ENCODE measurements around the gene MCF2L2. TPM values are rescaled to one million over a fixed set of nuclear protein-coding genes. Genes with fewer than 3 reads are reported as not detected.

The MCF2L2 gene, protein sequence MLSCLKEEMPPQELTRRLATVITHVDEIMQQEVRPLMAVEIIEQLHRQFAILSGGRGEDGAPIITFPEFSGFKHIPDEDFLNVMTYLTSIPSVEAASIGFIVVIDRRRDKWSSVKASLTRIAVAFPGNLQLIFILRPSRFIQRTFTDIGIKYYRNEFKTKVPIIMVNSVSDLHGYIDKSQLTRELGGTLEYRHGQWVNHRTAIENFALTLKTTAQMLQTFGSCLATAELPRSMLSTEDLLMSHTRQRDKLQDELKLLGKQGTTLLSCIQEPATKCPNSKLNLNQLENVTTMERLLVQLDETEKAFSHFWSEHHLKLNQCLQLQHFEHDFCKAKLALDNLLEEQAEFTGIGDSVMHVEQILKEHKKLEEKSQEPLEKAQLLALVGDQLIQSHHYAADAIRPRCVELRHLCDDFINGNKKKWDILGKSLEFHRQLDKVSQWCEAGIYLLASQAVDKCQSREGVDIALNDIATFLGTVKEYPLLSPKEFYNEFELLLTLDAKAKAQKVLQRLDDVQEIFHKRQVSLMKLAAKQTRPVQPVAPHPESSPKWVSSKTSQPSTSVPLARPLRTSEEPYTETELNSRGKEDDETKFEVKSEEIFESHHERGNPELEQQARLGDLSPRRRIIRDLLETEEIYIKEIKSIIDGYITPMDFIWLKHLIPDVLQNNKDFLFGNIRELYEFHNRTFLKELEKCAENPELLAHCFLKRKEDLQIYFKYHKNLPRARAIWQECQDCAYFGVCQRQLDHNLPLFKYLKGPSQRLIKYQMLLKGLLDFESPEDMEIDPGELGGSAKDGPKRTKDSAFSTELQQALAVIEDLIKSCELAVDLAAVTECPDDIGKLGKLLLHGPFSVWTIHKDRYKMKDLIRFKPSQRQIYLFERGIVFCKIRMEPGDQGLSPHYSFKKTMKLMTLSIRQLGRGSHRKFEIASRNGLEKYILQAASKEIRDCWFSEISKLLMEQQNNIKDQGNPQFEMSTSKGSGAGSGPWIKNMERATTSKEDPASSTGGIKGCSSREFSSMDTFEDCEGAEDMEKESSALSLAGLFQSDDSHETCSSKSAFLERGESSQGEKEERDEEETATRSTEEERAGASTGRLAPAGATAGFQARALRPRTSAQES
- total RNA-seq (0.99 and 1.1 TPM in 2 replicates), polyA plus RNA-seq (0.15 and 0.41 TPM in 2 replicates), polyA minus RNA-seq (0.25 and 0.85 TPM in 2 replicates), Bru-seq, nascent RNA (percentile 31 among the genes with signal in this experiment), BruChase-seq, experiment 1, labeled RNA remaining after a 6-hour chase (percentile 20 among the genes with signal in this experiment), BruChase-seq, experiment 2, labeled RNA remaining after a 2-hour chase (percentile 32 among the genes with signal in this experiment)
- polyA plus RNA-seq (2011; cell fraction: cytosol; rRNA removed): 0.08 and 0.13 TPM in 2 replicates
- polyA plus RNA-seq (2011; cell fraction: nucleus; rRNA removed): 0.39 and 0.95 TPM in 2 replicates
- polyA plus RNA-seq (2012): 0.97 and 1.0 TPM in 2 replicates
- not detected for polyA minus RNA-seq (2011; cell fraction: cytosol; rRNA and poly(A)+ RNA removed)
- 0.87 and 1.4 TPM in 2 replicates for polyA minus RNA-seq (2011; cell fraction: nucleus; rRNA and poly(A)+ RNA removed)
- long read RNA-seq, partial matches to known transcripts: 1 of 5 reads
- long read RNA-seq, other reads (novel, unspliced or antisense): 3 of 5 reads

DNA sequence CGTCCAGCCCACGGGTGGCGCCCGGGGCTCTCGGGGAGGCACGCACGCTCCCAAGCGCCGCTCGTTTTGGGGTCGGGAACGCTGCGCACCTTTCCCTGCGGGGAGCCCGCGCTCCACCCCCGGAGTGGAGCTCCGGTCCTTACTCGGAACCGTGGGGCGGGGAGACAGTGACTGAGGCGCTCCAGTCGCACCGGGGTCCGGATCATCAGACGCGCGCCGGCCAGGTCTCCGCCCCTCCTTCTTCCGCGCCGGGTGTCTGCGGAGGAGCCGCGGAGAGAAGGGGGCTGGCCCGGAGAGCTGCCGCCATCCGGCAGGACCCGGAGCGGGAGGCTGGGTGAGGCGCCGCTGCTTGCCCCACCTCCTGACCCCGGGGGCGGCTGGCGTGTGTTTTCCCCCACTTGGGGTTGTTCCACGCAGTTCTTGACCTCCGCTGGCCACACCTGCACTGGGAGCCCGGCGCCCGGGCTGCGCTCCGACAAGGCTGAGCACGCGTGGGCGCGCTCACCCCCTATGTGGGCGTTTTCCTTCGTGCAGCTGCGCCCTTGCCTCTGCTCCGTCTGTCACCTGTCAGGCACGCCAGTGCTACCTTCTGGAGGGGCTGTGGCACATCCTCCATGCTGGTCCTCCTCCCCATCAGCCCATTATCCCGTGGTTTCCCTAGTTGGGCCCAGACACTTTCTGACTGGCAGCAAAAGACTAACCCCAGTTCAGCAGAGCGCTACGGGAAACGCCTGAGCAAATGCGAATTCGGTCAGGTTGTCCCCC, at the start of gene MCF2L2:
MCF2L2 (minus strand) TSS at position 173 of the 765 bp plus-strand sequence. CDS start 642 bp downstream, outside the sequence.
- dilution Hi-C loops (cut with MboI; ENCODE audit: extremely low pct_ligation_motif_present, low sequenced_read_pairs): no loop called here
- FAIRE-seq: no peak
- H3K4me1 ChIP-seq (ENCODE audit: control insufficient read depth, extremely low read depth, insufficient read depth, low read length): peaks cover 9% of the 10 kb centered on the region
- peak within 1 kb of the TSS; percentile 43 to 55 (median 51) for H3K4me3 ChIP-seq (replicated peaks in 1 of 3; ENCODE audit: insufficient read depth in 1 of 3, low read depth in 1 of 3, low read length in 3 of 3)
- no peak within 1 kb of the TSS for H3K27ac ChIP-seq (ENCODE audit: insufficient read depth, low read depth, low read length)
- H3K9me3 ChIP-seq (replicated peaks; ENCODE audit: control insufficient read depth, insufficient read depth, low read length): no peaks in the 10 kb centered on the region
- no peaks in the 10 kb centered on the region for H3K79me2 ChIP-seq (ENCODE audit: control insufficient read depth, insufficient read depth, low read length)
- ChIA-PET CTCF (interaction anchor here (0.9 to 1.3 kb wide), 3 partner anchors 11 to 338 kb away, joined by 3 read pairs; no protein-coding TSS in a partner anchor), POLR2A (no interaction called here)
- H3K27me3 ChIP-seq (ENCODE audit: control insufficient read depth in 2 of 2, insufficient read depth in 2 of 2, low read length in 2 of 2): peaks cover 27 to 33% of the 10 kb centered on the region in 2 experiments
- BruUV-seq (replicated peaks): no TSS peak
- H3K9me1 ChIP-seq (replicated peaks; ENCODE audit: control insufficient read depth, extremely low read depth, insufficient read depth, low read length): no peaks in the 10 kb centered on the region
- TF ChIP-seq, protein P1, sequence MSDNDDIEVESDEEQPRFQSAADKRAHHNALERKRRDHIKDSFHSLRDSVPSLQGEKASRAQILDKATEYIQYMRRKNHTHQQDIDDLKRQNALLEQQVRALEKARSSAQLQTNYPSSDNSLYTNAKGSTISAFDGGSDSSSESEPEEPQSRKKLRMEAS (IDR thresholded peaks at IDR 0.05; ENCODE audit: insufficient read depth, insufficient read length): no peak
- peak; percentile 59 for TF ChIP-seq EZH2 (IDR thresholded peaks at IDR 0.05; ENCODE audit: borderline replicate concordance, low read depth, low read length, severe bottlenecking)
- peak within 1 kb of the TSS; percentile 86 for H2AFZ ChIP-seq (ENCODE audit: low read depth, low read length)
- no peaks in the 10 kb centered on the region for H4K20me1 ChIP-seq (replicated peaks; ENCODE audit: control insufficient read depth, extremely low read depth, insufficient read depth, low read length)
- H3K36me3 ChIP-seq (ENCODE audit: control insufficient read depth in 2 of 2, extremely low read depth in 1 of 2, insufficient read depth in 2 of 2, low read length in 2 of 2): no peaks in the 10 kb centered on the region
- DNase-seq (ENCODE audit: low read depth, low spot score): no peak
- intact Hi-C loops (cut with micrococcal nuclease): loop anchor here (1.0 kb wide), 1 partner anchor 19 kb away; no protein-coding TSS in a partner anchor
- peak within 1 kb of the TSS; percentile 68 for H3K4me2 ChIP-seq (ENCODE audit: insufficient read depth, low read length)
- H3K9ac ChIP-seq (replicated peaks; ENCODE audit: extremely low read depth, insufficient read depth, low read length): peak within 1 kb of the TSS; percentile 24
